Measurements from ENCODE around the gene XPR1. TPM values are rescaled to one million over a fixed set of nuclear protein-coding genes. Genes with fewer than 3 reads are reported as not detected.

Gene XPR1
- total RNA-seq, 1 donor from 2014 or later, result 26.0 TPM

DNA sequence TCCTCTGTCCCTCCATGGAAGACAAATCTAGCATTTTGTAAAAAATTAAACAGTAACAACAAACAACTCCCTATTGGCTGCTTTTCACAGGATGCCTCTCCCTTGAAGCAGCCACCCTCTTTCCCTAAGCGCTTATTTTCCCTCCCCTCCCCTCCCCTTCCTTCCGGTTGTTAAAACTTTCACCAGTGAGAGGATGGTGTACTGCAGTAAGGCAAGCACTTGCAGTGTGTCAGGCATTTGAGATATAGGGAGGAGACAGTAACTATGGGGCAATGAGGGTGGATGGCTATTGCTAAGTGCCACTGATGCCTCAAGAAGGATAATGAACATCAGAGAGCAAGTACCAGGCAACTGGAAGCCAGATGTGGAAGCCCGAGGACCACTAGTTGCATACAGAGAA, 261.8 kb downstream of the XPR1 start:
- peak; percentile 23 for DNase-seq

DNA sequence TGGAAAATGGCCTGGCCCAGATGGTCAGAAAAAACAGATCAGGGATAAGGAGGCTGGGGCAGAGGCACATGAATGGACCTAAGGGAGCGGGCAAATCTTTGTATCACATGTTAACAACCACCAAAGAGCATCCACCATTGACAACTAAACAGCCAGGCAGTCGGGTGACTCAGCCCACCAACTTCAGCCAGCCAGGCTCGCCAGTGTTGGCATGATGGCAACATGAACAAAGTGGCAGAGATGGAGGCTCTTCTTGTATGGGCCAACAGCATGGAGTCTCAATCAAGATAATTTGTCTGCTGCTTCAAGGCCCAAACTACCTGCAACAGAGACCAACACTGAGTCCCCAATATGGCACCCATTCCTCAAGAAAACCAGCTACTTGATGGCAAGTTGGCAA, 264.3 kb downstream of the XPR1 start:
- no peak for DNase-seq

DNA sequence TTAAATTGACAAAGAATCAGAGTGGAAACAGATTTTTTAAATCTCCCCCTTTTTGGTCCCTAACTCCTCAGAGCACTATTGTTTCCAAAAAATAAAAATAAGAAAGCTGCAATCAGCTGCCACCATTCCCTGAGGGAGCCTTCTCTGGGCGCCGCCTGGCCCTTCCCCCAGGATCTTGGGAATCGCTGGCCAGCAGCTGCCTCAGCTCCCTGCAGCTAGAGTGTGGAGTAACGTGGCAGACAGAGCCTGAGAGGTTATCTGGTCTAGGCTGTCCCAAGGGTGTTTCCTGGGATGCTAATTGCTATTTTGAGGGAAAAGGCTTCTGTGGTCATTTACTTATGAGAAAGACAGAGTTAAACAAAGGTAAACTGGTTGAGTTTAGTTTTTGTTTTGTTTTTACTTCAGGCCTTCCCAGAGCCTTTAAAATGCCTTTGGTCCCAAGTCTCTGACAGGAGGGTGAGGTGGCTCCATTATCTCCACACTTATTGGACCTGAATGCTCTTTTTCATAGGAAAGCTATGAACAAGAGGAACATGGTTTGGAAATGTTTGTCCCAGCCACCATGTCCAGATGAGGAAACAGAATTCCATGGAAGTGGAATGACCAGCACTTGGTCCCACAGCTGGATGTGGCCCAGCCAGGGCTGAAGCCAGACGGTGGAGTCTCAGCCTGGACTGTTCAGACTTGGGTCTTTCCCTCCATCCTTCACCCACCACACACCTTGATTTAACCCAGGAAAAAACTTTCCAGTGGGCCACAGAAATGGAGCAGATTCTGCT, 266.8 kb downstream of the XPR1 start:
- DNase-seq, result no peak

DNA sequence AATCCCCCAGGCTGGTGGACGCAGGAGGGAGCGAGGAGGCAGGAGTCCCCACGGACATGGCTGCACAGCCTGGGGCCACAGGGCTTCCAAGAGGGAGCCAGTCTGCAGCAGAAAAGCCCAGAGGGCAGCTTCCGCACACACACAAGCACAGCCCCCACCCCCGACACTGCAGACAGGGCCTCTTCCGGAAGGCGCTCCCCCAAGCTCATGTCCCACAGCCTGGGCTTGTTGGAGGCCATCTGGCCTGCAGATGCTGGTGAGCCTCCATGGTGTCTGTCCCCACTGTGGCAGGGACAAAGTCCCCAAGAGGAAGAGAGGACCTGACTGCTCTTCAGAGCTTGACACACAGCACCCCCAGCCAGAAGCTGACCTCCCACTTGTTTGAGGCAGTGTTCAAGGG, 267.4 kb downstream of the XPR1 start:
- DNase-seq, result no peak

DNA sequence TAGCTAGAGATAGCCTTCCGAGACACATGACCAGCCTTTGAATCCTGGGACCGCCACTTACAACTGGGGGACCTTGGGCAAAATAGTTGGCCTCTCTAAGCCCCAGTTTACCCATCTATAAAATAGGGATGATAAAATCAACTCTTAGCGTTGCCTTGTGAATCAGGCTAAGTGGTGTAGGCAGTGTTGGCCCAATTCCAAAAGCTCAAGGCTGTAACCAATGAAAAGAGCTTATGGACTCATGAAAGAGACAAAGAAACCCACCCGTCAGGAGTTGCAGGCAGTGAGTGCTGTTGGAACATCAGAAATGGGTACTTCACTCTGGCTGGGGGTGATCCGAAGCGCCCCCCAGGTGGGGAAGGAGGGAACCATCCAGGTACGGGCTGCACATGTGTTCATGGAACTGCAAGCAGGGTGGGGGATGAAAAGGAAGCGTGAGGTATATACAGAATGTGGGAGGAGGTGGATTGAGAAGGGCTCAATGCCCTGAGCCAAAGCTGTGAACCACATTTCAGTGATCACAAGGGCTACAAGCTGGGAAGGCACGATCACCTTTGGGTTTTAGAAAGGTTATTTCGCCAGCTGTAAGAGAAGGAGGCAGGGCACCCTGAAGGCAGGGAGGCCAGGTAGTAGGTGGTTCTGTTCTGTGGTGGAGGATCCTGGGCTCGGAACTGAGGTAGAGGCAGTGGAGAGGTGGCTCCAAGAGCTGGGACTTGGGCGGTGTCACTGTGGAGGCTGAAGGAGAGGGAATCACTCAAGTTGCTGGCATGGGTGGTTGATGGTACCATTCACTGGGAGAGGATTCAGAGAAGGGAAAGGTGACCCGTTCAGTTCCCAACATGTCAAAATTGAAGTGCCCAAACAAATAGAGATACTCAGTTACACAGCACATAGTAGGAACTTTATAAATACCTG, 269.5 kb downstream of the XPR1 start:
- no peak for DNase-seq

DNA sequence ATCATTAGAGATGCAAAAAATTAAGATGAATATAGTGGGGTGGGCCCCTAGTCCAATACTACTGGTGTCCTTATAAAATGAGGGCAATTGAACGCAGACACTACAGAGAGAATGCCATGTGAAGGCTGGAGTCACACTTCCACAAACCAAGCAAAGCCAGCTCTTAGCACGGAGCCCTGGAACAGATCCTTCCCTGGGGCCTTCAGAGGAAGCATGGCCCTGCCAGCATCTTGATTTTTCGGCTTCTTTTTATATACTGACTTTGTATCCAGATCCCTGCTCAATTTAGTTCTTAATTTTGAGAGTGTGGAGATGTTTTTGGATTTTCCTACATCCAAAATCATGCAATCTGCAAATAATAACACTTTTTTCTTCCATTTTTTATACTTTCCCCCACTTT, 270.7 kb downstream of the XPR1 start:
- no peak for DNase-seq

DNA sequence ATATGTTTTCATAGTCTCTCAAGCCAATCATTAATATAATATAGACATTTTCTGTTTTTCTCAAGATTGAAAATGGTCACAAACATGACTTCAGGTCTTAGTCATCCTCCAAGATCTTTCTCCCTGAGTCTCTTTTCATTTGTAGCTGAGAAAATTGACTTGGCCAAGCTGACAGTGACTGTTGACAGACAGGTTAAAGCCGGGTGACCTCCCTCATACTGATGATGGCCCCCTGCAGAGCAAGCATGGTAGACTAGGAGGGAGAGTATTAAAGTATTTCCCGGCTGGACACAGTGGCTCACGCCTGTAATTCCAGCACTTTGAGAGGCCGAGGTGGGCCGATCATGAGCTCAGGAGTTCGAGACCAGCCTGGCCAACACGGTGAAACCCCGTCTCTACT, 274.1 kb downstream of the XPR1 start:
- no peak for DNase-seq

DNA sequence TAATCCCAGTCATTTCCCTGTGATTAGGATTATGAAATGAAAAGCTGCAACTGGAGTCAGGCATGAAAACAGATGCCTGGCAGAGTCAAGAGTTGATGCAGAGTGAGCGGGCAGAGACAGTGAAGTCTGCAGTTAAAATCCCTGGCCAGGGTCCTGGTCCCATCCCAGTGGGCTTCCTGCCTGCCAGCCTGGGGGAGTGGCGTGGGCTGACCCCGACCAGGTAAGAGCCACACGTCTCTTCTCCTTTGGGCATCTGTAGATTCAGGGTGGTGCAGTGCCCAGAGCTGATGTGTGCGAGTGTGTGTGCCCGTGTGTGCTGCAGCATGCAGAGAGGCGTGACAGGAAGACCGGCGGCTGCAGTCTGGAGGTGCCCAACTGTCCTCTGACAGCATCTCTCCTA, 274.7 kb downstream of the XPR1 start:
- DNase-seq, result no peak

DNA sequence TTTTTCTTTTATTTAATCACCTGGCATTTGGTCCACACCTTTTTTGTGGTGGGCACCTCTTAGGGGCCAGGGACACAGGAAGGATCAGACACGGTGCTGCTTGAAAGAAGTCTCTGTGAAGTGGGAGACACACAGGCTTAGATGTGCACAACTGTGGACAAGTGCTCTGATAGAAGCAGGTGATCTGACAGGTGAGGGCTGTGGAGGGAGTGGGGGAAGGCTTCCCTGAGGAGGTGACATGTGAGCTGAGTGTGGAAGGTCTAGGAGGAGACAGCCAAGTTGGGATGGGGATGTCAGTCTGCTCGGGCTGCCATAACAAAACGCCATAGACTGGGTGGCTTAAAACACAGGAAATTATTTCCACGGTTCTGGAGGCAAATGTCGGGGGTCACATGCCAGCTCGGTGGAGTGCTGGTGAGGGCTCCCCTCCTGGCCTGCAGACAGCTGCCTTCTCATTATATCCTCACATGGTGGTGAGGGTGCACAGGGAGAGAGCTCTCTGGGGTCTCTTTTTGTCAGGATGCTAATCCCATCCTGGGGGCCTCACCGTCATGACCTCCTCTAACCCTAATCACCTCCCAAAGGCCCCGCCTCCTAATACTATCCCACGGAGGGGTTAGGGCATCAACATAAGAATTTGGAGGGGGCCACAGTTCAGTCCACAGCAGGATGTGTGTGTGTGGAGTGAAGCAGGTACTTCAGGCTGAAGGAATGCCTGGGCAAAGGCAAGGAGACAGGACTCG, 275.7 kb downstream of the XPR1 start:
- DNase-seq, result no peak

DNA sequence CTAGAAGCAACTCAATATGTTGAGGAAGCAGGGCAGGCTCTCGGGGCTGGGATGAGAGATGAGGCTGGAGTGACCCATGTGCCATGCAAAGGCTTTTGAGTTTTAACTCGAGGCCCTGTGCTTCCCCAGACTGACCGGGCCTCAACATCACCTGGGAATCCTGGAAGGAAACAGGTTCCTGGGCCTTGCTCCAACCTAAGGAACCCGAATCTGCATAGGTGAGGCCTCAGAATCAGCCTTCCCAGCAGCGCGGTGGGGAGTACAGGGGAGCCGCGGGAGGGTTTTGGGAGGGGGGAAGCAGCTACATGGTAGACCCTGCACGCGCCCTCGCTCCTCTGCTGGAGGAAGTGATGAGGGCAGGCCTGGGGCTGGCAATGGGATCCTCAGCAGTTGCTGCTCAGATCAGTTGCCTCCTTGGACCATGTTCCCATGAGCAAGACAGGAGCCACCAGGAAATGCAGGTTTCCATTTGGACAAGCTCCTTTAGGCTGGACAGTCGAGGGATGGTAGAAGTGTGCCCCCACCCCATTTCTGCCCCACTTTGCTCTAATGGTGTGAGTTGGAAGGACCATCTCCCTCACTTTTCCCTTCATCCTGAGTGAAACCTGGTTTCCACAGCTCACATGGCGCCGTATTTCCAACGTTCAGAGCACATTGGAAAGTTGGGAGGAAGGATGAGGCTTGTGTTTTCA, 276.4 kb downstream of the XPR1 start:
- DNase-seq, result no peak

DNA sequence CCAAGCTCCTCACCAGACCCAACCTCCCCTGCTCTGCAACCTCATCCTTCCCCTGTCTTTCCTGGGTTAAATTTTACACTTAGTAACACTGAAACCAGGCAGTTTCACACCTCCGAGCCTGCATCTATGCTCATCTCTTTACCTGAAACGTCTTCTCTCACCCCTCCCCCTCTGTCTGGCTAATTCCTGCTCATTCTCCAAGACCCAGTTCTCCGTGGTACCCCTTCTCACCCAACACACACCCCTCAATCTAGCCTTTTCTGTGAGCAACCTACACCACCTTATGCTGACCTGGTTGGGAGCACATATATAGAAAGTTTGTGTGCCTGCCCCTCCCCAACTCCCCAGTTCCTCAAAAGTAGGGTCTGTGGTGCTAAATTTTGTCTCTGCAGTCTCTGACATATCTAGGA, 277.2 kb downstream of the XPR1 start:
- no peak for DNase-seq

DNA sequence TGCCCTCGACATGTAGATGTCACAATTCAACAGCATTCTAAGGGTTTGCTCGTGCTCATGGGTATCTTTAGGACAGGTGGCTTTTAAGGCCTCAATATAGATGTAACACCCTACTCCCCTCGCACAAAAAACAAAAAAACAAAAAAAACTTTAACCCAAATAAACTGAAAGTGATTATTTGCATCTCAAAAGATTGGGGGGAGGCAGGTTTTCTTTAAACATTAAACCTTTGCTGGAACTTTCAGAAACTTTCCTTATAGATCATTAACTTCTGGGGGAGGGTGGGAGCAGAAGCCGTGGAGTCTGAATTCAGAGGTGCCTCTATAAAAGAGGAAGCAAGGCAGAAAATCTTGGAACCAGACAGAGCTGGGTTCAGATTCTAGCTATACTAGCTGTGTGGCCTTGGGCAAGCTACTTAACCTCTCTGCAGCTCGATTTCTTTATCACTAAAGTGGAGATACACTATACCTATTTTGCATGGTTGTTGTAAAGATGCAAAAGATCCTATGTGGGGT, 277.7 kb downstream of the XPR1 start:
- DNase-seq, result no peak

DNA sequence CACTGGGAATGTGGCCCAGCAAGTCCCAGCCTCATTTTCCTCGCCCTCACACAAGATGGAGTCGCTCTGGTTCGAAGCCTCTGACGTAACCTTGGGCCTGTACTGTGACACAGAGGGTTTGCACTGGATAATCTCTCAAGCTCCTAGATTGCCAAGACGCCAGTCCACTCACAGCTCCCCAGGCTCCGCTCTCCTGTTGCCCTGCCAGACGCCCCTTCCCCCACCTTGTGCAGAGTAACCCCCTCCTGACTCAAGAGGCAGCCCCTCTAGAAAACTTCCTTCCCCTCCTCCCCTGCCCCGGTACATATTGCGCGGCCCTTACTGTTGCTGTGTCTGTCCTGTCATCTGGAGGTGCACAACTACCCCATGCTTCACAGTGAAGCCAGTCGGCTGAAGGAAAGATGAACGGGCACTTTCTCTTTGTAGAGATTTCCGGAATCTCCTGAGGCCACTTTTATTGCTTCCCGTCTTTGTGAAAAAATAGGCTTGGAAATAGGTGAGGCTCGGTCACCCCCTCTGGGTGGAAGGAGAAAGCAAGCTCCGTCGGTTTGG, 279.9 kb downstream of the XPR1 start:
- DNase-seq, result peak; percentile 24

DNA sequence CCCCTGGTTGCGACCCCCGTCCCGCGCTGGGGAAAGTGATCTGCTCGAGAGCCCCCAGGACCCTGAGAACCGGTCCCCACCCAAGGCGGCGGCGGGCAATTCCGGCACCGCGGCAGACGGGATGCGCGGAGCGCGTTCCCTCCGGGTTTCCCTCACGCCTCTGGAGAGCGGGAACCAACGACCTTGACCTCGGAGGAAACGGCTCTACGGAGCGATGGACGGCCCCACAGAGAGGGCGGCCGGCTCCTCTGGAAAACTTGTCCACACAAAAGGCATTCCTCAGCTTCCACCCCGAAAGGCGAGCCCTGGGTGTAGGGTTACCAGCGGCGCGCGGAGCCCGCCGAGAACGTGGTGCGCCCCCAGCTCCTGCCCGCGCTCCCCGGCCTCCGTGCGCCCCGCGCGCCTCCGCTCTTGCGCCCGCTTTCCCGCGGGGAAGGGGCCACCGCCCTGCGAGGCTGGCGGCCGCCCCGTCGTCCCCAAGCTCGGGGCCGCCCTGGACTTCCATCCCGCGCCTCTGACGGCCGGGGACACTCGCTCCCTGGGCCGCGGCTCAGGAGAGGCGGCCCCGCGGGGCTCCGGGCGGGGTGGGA, 280.5 kb downstream of the XPR1 start:
- peak; percentile 35 for DNase-seq

DNA sequence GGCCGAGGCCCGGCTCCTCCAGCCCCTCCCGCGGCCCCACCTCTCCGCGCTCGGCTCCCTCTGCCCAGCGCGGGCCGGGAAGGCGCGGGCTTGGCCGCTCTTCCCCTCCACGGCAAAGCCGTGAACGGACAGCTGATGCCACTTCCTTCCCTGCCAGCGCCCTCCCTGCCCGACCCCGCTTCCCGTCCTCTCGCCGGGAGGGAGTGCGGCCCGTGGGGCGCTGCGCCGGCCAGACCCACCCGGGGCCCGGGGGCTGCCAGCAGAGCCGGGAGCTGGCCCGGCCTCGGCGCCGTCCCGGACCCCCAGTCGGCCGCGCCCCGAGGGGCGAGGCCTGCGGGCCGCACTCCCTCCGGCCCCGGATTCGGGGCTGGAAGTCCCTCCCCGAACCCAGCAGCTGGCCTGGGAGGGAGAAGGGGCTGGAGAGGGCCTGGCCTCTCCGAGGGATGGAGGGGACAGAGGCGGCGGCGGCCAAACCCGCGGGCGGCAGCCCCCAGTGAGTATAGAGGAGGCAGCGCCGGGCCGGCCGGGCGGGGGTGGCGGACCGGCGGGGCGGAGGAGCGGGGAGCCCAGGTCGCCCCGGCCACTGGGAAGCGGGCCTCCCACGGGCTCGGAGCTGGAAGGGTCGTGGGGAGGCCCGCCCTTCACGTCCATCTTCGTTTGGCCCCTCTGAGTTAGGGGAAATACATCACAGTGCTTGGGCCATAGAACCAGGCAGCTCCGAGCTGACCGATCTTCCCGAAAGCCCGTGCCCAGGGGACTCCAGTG, 281.2 kb downstream of the XPR1 start, which contains the start of gene KIAA1614:
KIAA1614 (plus strand) TSS at position 97 of the 765 bp plus-strand sequence; CDS start at position 444, 347 bp downstream.
- peak; percentile 53 for DNase-seq

DNA sequence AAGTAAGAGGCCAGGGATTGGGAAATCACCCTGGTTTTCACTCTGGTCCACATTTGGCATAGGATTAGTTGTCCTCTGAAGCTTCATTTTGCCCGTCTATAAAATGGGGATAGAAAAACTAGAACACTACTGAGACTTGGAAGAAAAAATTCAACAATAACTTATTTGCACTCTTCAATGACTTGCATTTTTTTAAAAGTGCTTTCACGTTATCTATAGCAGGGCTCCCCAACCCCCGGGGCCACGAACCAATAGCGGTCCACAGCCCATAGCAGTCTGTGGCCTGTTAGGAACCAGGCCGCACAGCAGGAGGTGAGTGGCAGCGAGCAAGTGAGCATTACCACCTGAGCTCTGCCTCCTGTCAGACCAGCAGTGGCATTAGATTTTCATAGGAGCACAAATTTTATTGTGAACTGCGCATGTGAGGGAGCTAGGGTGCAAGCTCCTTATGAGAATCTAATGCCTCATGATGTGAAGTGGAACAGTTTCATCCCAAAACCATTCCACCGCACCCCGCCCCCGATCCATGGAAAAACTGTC, 283.7 kb downstream of the XPR1 start:
- DNase-seq, result no peak

DNA sequence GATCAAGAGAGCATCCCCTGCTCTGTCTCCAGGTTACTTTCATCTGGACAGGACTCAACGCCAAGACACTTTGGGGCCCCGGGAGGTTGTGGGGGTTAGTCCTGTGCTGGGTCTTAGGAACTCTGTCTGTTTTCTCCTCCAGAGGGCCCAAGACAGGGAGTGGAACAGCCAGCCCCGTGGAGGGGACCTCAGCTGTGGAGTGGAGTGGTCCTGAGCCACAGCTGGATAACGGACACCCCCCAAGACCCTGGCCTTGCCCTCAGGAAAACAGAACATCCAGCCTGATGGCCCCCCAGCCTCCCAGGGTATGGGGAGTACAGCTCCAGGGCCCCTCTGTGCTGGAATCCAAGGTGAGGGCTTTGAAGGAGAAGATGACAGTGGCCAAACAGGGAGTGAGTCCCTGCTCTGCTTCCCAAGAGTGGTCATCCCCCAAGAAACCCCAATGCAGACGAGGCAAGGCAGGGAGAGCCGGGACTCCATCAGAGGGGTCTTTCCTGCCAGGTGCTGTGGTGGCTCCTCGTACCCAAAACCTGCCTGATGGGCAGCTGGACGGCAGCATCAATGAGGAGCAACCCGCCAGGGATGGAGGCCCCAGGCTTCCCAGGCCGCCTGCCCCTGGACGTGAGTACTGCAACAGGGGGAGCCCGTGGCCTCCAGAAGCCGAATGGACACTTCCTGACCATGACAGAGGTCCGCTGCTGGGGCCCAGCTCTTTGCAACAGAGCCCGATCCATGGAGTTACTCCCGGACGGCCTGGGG, 284.4 kb downstream of the XPR1 start:
- no peak for DNase-seq

DNA sequence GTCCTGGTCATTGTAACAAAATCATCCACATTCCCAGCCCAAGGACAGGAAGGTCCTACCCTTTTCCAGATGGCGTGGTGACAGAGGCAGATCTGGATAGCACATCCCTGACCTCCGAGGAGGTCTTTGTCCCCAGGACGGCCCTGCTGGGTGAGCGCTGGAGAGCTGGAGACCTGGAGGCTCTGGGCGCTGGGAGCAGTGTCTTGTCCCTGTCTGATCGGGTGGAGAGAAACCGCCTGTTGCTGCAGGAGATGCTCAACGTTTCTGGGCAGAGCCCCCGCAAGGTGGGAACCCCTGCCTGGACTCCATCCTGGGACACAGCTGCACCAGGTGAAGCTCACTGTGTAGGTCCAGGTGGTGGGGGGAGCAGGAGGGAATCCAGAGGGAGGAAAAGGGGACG, 284.9 kb downstream of the XPR1 start:
- no peak for DNase-seq

DNA sequence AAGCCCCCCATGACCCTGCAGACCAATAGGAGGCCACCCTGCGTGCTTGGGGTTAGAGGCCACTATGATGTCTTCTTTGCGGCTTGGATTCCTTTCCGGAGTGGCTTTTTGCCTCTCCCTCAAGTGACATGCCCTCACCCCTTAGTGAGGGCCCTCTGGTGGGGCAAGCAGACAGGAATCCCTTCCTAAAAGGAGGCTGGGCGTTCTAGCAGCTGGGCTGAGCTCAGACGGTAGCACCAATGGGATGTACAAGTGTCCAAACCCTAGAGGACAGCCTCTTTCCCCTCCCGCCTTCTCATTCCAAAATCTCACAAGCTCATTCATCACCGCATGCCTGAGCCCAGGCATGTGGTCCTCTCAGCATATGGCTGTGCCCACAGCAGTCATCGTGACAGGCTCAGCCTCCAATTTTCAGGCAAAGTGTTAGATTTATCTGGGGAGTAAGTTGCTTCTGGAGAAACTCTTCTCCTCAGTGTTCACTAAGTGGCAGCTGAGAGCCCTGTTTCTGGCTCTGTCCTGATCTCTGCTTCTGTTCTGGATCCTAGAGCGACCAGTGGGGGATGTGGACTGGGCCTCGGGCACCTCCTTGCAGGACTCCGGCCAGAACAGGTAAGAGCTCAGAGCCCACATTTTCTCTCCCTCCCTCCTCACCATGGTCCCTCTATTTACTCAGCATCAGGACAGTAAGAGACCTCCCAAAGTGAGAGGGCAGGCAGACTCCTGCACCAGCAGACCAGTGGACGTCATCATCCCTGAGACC, 285.7 kb downstream of the XPR1 start:
- DNase-seq, result no peak

Measured in dermis blood vessel endothelial cell (primary cell).